LHCN-M2 (cell line): ENCODE results near the gene PGLYRP4. TPM values are rescaled to one million over a fixed set of nuclear protein-coding genes. Genes with fewer than 3 reads are reported as not detected.

Experiments used
- DNase-seq: peaks from one replicate; pipeline ENCODE4 v3.0.0-alpha.2; 2012; ENCODE audit warnings: low read depth
- total RNA-seq: library from RNA; depleted of rRNA; stranded (reverse); fragments of >200 nt; gene quantifications from 2 replicates; pipeline ENCODE4 v1.2.3, GENCODE V29; 2014; rRNA removed

The PGLYRP4 gene
- total RNA-seq, 1 experiment from 2014 or later = not detected

DNA sequence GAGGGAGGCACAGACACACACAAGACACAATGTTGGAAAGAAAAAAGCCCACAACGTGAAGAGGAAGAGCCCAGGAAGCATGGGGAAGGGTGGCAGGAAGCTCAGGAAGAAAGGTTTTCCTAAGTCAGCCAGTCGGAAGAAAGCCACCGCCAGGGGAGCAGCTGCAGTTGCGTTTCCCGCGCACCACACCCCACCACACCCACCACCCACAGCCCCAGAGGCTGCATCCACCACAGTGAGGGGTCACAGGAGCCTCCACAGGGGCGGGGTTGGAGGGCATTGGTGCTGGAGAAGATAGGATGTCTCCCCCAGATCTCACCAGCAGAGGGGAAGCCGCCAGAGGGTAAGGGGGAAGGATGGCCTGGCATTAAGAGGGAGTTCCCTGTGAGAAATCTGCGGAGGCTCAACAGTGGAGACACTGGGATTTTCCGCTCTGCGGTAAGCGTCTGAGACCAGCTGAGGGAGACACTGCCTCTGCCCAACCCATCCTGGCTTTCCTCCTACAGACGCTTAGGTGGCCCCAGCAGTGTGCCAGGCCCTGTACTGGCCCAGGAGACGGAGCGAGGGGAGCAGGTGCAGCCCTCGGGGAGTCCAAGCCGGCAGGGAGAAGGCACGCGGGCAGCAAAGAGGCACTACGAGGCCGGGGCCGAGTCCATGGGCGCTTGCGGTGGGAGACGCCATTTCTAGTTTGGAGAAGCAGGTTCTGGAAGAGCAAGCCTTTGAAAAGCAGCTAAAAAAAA lies 55.7 kb downstream of the PGLYRP4 start:
- DNase-seq = no peak

- no peak for DNase-seq
Measured at GRCh38 chr1:153292185-153292584, 56.5 kb downstream of the PGLYRP4 start.

DNA sequence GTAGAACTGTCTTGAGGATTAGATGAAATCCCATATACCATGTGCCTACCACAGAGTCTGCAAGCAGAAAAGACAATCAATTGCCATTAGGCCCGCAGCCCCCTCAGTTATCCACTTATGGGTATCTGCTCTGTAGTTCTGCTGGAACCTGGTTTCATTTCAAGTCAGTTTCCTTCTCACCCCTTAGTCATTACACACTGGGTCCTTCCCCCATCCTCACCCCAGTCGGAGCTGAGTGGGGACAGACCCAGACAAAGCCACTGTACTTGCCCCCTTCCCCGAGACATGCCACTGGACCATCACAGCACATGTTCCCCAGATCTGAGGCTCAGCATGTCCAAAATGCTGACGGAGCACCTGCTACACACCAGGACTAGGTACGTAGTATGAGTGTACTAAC lies 57.1 kb downstream of the PGLYRP4 start:
- DNase-seq = no peak

GRCh38 chr1:153288634-153289275 lies 59.9 kb downstream of the PGLYRP4 start:
- DNase-seq = no peak

Other genes with a start within 250 kb of the PGLYRP4 start
- not detected in 2 replicates for gene SPRR2F, start 235.3 kb downstream of the PGLYRP4 start, total RNA-seq
- gene SPRR2G, start 198.0 kb downstream of the PGLYRP4 start, total RNA-seq = not detected in 2 replicates
- gene LELP1, start 145.4 kb downstream of the PGLYRP4 start, total RNA-seq = not detected in 2 replicates
- not detected in 2 replicates for gene PRR9, start 131.3 kb downstream of the PGLYRP4 start, total RNA-seq
- gene LORICRIN, start 89.2 kb downstream of the PGLYRP4 start, total RNA-seq = not detected in 2 replicates
- gene PGLYRP3, start 35.9 kb downstream of the PGLYRP4 start, total RNA-seq = not detected in 2 replicates
- gene S100A9, start 9.0 kb upstream of the PGLYRP4 start, total RNA-seq = not detected in 2 replicates
- not detected in 2 replicates for gene S100A12, start 26.8 kb upstream of the PGLYRP4 start, total RNA-seq
- gene S100A8, start 42.2 kb upstream of the PGLYRP4 start, total RNA-seq = not detected in 2 replicates
- gene S100A7A, start 67.7 kb upstream of the PGLYRP4 start, total RNA-seq = not detected in 2 replicates
- gene S100A7, start 111.8 kb upstream of the PGLYRP4 start, total RNA-seq = not detected in 2 replicates
- 982 and 1,031 TPM in 2 replicates for gene S100A6, start 187.2 kb upstream of the PGLYRP4 start, total RNA-seq
- 1.3 TPM in 1 of 2 replicates, not detected in the other for gene S100A5, start 192.1 kb upstream of the PGLYRP4 start, total RNA-seq
- gene S100A4, start 197.0 kb upstream of the PGLYRP4 start, total RNA-seq = 837 and 894 TPM in 2 replicates
- gene S100A3, start 200.4 kb upstream of the PGLYRP4 start, total RNA-seq = 37.5 and 55.5 TPM in 2 replicates
- 23.3 and 24.8 TPM in 2 replicates for gene S100A2, start 217.0 kb upstream of the PGLYRP4 start, total RNA-seq